ENCODE results near the gene PARD6B.
"Not testable (repeated sequence)": the region's sequence is repeated elsewhere in the genome, so short reads cannot be mapped to it uniquely, and the experiment has no call there.

PARD6B gene

DNA sequence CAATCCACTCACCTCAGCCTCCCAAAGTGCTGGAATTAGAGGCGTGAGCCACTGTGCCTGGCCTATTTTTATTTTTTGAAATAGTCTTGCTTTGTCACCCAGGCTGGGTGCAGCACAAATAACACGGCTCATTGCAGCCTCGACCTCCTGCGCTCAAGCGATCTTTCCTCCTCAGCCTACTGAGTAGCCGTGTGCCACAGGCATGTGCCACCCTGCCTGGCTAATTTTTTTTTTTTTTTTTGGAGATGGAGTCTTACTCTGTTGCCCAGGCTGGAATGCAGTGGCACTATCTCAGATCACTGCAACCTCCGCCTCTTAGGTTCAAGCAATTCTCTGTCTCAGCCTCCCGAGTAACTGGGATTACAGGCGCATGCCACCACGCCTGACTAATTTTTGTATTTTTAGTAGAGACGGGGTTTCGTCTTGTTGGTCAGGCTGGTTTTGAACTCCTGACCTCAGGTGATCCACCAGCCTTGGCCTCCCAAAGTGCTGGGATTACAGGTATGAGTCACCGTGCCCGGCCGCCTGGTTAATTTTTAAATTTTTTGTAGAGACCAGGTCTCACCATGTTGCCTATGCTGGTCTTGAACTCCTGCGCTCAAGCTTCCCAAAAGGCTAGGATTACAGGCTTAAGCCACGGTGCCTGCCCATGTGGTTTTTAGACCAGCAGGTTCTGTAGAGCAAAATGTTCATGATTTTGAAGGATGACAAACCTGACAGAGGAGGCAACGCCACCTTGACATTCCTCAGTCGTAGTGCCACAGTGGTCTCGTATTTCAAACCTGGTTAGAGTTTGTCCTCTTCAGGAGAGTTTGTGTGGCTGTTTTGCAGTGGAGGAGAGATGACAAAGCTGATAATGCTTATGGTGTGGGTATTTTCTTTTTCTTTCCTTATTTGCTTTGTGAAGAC, 32.4 kb downstream of the PARD6B start:
- not testable (repeated sequence) for H3K4me3 ChIP-seq (ENCODE audit: low read length); DNase-seq (ENCODE audit: low read depth, low spot score)

DNA sequence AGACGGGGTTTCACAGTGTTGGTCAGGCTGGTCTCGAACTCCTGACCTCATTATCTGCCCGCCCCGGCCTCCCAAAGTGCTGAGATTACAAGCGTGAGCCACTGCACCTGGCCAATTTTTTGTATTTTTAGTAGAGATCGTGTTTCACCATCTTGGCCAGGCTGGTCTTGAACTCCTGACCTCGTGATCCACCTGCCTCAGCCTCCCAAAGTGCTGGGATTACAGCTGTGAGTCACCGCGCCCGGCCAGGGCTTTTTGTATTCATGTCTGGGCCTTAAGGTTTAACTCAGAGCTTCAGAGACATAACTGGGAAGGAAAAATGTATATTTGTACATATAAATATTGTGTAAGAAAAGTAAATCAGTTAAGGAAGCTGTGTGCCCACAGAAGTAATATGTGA, 33.9 kb downstream of the PARD6B start:
- not testable (repeated sequence) for DNase-seq (ENCODE audit: low read depth, low spot score); H3K4me3 ChIP-seq (ENCODE audit: low read length)

DNA sequence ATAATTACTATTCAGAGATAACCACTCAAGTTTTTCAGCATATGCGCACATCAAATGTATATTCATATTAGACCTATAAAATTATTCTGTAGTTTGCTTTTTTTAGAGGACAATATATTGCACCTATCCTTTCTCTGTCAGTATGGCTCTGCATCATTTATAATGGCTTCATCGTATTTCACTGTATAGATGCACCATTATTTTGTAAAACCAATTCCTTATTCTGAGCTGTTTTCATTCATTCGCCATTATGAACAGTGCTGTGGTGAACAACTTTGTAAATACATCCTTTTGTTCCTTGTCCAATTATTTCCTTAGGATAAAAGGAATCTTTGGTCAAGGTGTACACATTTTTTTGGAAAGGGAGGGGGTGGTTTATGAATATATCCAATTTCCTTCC, 34.3 kb downstream of the PARD6B start:
- no peak for DNase-seq (ENCODE audit: low read depth, low spot score)
- no peak overlapping the region for H3K4me3 ChIP-seq (ENCODE audit: low read length)

DNA sequence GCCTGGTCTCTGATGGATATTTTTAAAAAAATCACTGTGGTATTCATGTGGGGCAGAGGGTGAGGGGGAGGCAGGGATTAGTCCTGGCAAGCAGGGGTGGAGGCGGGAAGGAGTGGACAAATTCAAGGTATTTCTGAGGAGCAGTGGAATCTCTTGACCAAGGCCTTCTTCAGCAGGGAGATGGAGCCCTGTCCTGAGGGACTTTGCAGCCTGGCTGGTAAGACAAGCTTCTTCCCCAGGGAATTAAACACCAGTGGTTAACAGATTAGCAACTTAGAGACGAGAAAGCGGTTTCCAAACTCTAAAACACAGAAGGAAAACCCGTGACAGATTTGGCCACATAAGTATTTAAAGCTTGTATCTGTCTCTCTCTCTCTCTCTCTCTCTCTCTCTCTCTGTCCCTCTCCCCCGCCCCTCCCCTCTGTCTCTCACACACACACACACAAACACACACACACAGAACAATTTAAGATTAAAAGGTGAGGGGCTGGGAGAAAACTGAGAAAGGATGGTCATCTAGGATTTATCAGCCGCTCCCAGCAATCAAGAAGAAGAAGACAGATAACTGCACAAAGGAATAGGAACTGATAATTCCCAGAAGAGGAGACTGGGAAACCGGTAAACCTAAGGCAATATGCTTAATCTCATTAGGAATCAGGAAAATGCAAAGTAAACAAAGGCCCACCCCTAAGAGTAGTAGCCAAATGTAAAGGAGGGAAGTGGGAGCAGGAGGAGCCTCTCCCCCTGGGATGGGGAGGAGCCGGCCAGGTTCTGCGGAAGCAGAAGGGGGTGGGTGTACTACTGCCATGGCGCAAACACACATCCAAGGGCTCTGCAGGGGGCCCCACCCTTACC, 35.8 kb downstream of the PARD6B start:
- DNase-seq (ENCODE audit: low read depth, low spot score); H3K4me3 ChIP-seq (ENCODE audit: low read length): not testable (repeated sequence)

DNA sequence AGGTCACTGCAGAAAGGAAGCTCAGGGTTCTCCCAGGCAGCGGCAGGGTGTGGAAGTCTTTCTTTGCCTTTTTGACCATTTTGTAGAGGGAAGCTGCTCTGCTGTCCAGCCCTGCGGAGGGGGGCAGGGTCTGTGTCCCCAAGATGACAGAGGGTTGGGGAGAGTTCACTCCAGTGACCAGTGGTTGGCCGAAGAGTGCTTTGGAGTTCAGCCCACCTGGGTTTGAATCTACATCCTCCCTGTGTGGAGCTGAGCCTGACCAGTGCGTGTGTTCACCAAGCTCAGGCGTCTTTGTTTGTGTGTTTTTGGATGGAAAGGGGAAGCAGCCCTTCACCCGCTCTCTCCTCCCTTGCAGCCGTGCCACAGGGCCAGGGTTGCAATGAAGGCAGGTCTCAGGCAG, 37.6 kb downstream of the PARD6B start:
- DNase-seq (ENCODE audit: low read depth, low spot score); H3K4me3 ChIP-seq (ENCODE audit: low read length): not testable (repeated sequence)

DNA sequence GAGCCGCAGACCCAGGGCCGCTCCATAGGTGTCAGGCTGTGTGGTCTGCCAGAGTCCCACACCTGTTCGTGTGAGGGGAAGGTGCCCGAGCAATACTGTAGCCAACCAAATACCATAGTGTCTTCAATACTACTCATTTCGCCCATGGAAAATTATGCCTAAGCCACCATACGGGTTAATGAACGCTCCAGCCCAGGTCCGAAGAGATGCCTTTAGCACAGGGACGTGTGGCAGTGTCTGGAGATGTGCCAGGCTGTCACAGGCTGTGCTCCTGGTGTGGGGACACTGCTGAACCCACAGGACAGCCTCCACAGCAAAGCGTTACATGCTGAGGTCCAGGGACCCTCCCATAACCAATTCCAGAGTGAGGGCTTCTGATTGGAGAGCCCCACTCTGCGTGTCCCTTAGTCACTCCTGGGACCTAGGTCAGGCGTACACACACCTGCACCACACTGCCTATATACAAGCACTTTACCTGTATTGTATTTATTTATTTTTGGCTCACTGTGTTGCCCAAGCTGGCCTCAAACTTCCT, 38.2 kb downstream of the PARD6B start:
- DNase-seq (ENCODE audit: low read depth, low spot score); H3K4me3 ChIP-seq (ENCODE audit: low read length): not testable (repeated sequence)

DNA sequence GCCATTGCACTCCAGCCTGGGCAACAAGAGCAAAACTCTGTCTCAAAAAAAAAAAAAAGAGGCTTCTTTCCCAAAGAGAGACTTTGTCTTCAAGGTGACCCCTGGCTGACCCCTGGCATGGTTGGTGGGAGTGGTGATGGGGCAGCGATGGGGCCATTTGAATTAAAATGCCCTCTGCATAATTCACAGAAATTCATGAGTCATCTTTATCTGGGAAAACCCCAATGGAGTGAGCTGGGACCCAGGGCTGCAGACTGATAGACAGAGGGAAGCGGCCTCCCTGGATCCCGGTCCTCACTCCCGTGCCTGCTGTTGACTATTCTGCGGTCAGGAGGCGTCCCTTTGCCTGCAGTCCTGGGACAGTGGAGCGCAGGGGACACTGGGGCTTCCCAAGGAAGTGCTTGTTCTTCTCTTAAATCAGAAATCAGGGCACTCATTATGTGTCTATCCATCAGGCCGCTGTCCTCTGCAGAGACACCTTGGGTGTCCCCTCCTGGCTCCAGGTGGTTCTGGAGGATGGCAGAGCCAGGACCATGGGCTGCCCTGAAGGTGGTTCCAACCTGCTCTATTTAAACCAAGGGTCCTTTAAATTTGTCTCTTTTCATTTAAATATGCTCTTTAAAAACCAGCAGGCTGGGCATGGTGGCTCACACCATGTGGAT, 40.2 kb downstream of the PARD6B start:
- H3K4me3 ChIP-seq (ENCODE audit: low read length); DNase-seq (ENCODE audit: low read depth, low spot score): not testable (repeated sequence)

DNA sequence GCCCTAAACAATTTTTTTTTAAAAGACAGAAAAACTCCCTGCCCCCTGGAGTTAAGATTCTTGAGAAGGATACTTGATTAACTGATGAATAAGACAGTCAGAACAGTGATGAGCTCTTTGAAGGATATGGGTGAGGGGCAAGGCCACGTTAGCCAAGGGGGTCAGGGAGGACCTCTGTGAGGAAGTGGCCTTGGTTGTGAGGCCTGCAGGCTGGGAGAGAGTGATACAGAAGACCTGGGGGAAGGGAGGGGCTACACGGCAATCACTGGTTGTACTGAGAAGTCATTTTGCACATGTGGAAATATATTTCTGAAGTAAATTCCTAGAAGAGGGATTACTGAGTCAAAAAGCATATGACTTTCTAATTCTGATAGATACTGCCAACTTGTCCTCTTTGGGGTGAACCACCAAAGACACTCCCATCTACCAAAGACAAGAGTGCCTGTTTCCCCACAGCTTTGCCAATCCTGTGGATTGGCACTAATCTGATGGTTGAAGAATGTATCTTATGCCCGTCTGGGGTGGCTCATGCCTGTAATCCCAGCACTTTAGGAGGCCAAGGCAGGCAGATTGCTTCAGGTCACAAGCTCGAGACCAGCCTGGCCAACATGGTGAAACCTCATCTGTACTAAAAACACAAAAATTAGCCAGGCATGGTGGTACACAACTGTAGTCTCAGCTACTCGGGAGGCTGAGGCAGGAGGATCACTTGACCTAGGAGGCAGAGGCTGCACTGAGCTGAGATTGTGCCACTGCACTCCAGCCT, 41.2 kb downstream of the PARD6B start:
- no peak for DNase-seq (ENCODE audit: low read depth, low spot score)
- no peak overlapping the region for H3K4me3 ChIP-seq (ENCODE audit: low read length)

DNA sequence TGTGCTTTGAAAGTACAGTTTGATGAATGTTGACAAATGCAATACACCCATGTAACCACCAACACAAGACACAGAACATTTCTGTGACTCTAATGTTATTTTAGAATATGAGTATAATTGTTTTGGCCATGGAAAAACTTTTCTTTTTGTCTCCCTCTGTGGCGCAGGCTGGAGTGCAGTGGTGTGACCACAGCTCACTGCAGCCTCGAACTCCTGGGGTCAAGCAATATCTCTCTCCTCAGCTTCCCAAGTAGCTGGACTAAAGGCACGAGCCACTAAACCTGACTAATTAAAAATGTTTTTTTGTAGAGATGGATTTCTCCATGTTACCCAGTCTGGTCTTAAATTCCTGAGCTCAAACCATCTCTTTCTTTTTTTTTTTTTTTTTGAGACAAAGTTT, 43.1 kb downstream of the PARD6B start:
- no peak overlapping the region for H3K4me3 ChIP-seq (ENCODE audit: low read length)
- DNase-seq (ENCODE audit: low read depth, low spot score): no peak

DNA sequence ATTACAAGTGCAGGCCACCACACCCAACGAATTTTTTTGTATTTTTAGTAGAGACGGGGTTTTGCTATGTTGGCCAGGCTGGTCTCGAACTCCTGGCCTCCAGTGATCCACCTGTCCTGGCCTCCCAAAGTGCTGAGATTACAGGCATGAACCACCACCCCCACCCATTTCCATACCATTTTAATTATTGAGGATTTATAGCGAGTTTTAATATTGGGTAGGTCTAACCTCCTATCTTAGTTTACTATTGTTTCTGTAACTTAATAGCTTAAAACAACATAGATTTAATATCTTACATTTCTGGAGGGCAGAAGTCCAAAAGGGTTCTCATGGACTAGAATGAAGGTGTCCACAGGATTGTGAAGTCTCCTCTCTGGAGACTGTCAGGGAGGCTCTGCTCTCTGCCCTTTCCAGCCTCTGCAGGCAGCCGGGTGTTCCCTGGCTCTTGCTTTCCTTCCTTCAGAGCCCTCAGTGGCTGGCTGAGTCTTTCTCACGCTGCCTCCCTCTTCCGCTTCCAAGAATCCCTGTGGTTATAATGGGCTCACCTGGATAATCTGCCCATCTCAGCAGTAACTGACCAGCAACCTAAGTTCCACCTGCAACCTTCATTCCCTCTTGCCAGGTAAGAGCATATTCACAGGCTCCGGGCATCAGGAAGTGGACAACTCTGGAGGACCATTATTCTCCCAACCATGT, 44.9 kb downstream of the PARD6B start:
- no peak overlapping the region for H3K4me3 ChIP-seq (ENCODE audit: low read length)
- no peak for DNase-seq (ENCODE audit: low read depth, low spot score)

DNA sequence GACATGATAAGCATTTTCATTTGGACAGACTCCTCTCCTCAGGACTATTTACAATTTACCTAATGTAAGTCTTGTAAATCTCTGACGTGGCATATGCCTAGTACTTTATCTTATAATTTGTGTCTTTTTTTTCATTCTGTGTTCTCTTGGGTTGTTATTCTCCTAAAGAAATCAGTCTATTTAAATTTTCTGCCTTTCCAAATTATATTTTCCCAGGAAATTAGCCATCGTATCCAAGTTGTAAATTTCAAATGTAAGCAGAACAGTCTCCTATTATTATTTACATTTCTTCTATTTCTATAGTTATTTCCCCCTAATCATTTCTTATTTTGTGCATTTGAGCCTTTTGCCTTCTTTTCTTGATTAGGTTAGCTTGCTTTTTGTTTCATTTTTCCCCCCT, 46.0 kb downstream of the PARD6B start:
- no peak overlapping the region for H3K4me3 ChIP-seq (ENCODE audit: low read length)
- DNase-seq (ENCODE audit: low read depth, low spot score): no peak

DNA sequence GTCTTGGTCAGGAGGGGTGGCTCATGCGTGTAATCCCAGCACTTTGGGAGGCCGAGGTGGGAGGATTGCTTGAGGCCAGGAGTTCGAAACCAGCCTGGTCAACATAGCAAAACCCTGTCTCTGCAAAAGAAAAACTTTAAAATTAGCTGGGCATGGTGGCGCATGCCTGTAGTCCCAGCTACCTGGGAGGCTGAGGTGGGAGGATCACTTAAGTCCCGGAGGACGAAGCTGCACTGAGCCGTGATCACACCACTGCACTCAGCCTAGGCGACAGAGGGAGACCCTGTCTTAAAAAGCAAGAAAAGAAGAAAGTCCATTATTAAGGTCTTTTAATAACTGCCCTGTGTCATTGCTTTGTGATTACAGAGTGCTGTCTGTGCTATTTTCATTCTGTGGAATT, 47.6 kb downstream of the PARD6B start:
- not testable (repeated sequence) for DNase-seq (ENCODE audit: low read depth, low spot score); H3K4me3 ChIP-seq (ENCODE audit: low read length)

DNA sequence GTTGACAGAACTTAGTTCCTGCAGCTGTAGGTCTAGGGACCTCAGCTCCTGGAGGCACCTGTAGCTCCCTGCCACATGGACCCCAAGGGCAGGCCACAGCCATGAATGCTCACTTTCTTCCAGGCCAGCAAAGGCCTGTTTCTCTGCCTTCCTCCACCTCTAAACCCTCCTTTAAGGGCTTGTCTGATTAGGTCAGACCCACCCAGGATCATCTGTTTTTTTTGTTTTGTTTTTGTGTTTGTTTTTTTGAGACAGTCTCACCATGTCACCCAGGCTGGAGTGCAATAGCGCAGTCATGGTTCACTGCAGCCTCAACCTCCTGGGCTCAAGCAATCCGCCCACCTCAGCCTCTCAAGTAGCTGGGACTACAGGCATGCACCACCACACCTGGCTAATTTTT, 52.0 kb downstream of the PARD6B start:
- DNase-seq (ENCODE audit: low read depth, low spot score): no peak
- H3K4me3 ChIP-seq (ENCODE audit: low read length): no peak overlapping the region

DNA sequence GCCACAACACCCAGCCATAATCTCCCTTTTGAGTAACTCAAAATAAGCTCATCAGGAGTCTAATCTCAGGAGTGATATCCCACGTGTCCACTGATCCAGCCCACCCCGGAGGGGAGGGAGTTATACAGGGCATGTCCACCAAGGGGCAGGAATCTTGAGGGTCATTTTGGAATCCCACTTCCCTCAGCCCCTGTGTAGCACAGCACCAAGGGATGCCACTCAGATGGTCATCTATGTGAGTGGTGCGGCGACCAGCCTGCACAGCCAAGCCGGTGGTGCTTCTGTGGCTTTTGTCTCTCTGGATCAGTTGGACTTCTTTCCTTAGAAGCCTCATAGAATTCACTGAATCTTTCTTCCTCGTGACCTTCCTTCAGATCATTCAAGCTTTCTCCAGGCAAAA, 52.5 kb downstream of the PARD6B start:
- DNase-seq (ENCODE audit: low read depth, low spot score): no peak
- no peak overlapping the region for H3K4me3 ChIP-seq (ENCODE audit: low read length)

DNA sequence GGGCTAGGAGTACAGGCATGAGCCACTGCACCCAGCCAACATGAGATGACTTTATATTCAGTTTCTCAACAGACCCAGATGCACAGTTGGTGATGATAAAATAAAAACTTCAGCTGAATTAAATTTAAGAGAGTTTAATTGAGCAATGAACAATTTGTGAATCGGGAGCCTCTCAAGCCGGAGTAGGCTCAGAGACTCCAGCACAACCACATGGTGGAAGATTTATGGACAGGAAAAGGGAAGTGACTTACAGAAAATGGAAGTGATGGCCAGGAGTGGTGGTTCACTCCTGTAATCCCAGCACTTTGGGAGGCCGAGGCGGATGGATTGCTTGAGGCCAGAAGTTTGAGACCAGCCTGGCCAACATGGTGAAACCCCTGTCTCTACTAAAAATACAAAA, 53.1 kb downstream of the PARD6B start:
- H3K4me3 ChIP-seq (ENCODE audit: low read length): no peak overlapping the region
- no peak for DNase-seq (ENCODE audit: low read depth, low spot score)

DNA sequence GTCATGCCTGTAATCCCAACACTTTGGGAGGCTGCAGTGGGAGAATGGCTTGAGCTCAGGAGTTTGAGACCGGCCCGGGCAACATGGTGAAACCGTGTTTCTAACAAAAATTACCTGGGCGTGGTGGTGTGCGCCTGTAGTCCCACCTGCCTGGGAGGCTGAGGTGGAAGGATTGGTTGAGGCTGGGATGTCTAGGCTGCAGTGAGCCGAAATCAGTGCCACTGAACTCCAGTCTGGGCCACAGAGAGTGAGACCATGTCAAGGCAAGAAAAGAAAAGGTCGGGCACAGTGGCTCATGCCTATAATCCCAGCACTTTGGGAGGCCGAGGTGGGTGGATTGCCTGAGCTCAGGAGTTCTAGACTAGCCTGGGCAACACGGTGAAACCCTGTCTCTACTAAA, 55.3 kb downstream of the PARD6B start:
- H3K4me3 ChIP-seq (ENCODE audit: low read length): no peak overlapping the region
- DNase-seq (ENCODE audit: low read depth, low spot score): no peak

DNA sequence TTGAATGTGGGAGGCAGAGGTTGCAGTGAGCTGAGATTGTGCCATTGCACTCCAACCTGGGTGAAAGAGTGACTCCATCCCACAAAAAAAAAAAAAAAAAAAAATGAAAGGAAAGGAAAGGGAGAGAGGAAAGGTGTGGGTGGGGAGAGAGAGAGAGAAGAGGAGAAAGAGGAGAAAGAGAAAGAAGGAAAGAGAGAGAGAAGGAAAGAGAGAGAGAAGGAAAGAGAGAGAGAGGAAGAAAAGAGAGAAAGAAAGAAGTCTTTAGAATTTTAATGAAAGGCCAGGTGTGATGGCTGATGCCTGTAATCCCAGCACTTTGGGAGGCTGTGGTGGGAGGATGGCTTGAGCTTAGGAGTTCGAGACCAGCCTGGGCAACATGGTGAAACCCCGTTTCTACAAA, 55.8 kb downstream of the PARD6B start:
- no peak overlapping the region for H3K4me3 ChIP-seq (ENCODE audit: low read length)
- DNase-seq (ENCODE audit: low read depth, low spot score): no peak

All from Jurkat, Clone E6-1 (cell line).